NCI-H1436 (cell line): ENCODE results near the gene GPC5.

ENCODE experiments used
- DNase-seq: peaks from one replicate; lab custom pipeline; 2025; lab: John Stamatoyannopoulos, UW

GPC5 gene

GRCh38 chr13:91459485-91459884 is 61.1 kb downstream of the GPC5 start:
- DNase-seq: no peak

GRCh38 chr13:91464336-91464735 is 65.9 kb downstream of the GPC5 start:
- DNase-seq: no peak

- DNase-seq: no peak
Observed at GRCh38 chr13:91467236-91467635, 68.8 kb downstream of the GPC5 start.

- DNase-seq: no peak
Observed at GRCh38 chr13:91468301-91468700, 69.9 kb downstream of the GPC5 start.

- no peak for DNase-seq
Observed at GRCh38 chr13:91470084-91470621, 71.7 kb downstream of the GPC5 start.

GRCh38 chr13:91470681-91471080 is 72.3 kb downstream of the GPC5 start:
- DNase-seq: no peak

GRCh38 chr13:91482427-91482826 is 84.0 kb downstream of the GPC5 start:
- no peak for DNase-seq

- no peak for DNase-seq
Observed at GRCh38 chr13:91491980-91492379, 93.6 kb downstream of the GPC5 start.

- no peak for DNase-seq
Observed at GRCh38 chr13:91493442-91493841, 95.0 kb downstream of the GPC5 start.

GRCh38 chr13:91498298-91498697 is 99.9 kb downstream of the GPC5 start:
- DNase-seq: no peak

- DNase-seq: no peak
Observed at GRCh38 chr13:91504216-91504615, 105.8 kb downstream of the GPC5 start.

GRCh38 chr13:91506759-91507158 is 108.3 kb downstream of the GPC5 start:
- DNase-seq: no peak

GRCh38 chr13:91510058-91510457 is 111.6 kb downstream of the GPC5 start:
- no peak for DNase-seq

- no peak for DNase-seq
Observed at GRCh38 chr13:91513790-91514189, 115.4 kb downstream of the GPC5 start.

GRCh38 chr13:91516799-91517198 is 118.4 kb downstream of the GPC5 start:
- no peak for DNase-seq

- no peak for DNase-seq
Observed at GRCh38 chr13:91520952-91521351, 122.5 kb downstream of the GPC5 start.

- no peak for DNase-seq
Observed at GRCh38 chr13:91523116-91523515, 124.7 kb downstream of the GPC5 start.

GRCh38 chr13:91526543-91527033 is 128.2 kb downstream of the GPC5 start:
- no peak for DNase-seq

- DNase-seq: no peak
Observed at GRCh38 chr13:91529739-91530482, 131.5 kb downstream of the GPC5 start.

- DNase-seq: no peak
Observed at GRCh38 chr13:91531646-91532045, 133.2 kb downstream of the GPC5 start.

- DNase-seq: no peak
Observed at GRCh38 chr13:91533354-91533753, 134.9 kb downstream of the GPC5 start.

GRCh38 chr13:91534996-91535395 is 136.6 kb downstream of the GPC5 start:
- no peak for DNase-seq

GRCh38 chr13:91537376-91537775 is 139.0 kb downstream of the GPC5 start:
- no peak for DNase-seq
